Inflammatory macrophage treated with lipopolysaccharide for 1 hour (primary cell): Measurements from ENCODE around the gene OR7A5.
"Not testable (repeated sequence)": the region's sequence is repeated elsewhere in the genome, so short reads cannot be mapped to it uniquely, and the experiment has no call there.

Experiments used
- DNase-seq, 2 donors: peaks; one replicate each; pipeline ENCODE4 v3.0.0-alpha.2; 2020 to 2022

OR7A5 gene

DNA sequence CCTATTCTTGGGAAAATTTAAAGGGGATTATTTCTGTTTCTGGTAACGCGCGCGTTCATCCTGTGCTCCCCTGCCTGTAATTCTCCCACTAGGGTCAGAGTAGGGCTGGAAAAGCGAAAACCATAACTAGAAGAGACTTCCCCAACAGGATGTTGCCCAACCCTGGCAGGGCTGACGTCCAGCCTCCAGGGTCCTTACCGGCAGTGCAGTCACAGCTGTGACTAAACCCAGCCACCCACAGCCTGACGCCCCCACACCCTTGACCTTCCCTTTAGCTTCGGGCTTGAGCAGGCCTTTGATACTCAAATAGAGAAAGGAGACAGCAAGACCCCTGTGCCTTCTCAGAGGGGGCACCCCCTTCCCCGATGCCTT is 50.3 kb downstream of the OR7A5 start:
- peak; percentile 98 for DNase-seq

DNA sequence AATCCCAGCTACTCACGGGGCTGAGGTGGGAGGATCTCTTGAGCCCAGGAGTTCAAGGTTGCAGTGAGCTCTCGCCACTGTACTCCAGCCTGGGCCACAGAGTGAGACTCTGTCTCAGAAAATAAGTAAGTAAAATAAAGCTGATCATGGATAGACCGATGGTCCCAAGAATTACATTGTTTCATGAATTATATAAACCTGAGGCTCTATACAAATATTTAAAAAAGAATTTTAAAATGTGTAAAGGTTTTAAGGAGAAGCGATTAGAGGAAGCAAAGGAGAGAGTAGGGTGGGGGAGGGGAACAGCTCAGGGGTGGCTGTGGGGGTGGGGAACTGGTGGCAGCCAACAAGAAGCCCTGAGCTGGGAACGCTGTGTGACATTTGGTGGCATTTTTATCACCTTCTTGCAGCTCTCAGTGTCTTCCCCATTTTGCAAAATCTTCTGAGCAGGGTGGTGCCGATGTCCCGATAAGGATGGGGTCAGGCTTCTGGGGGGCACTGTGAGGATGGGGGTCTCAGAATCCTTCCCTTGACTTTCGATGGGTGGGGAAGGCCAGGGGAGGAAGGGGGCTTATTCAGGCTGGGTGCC is 51.5 kb downstream of the OR7A5 start:
- DNase-seq = peak; percentile 36 to 45

DNA sequence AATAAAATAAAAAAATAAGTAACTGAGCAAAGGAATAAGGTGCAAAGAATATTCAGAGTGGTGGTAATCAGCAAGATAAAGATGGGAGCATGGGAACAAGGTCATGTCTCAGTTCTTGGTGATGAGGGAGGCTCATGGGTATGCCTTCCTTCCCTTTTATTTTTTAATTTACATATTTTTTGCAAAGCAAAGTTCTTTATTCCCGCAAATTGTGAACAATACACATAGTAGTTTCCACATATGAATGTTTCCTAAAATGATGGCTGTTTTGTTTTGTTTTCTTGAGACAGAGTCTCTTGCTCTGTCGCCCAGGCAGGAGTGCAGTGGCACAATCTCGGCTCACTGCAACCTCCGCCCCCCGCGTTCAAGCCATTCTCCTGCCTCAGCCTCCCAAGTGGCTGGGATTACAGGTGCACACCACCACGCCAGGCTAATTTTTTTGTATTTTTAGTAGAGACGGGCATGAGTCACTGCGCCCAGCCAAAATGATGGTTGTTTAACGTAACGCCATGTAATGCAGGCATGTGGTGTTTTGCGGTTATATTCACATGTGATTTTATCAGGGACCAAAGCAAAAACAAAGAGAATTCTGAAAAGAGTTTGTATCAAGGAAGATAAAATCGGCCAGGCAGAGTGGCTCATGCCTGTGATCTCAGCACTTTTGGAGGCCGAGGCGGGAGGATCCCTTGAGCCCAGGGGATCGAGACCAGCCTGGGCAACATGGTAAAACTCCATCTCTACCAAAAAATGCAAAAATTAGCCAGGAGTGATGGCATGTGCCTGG is 52.2 kb downstream of the OR7A5 start:
- peak; percentile 20 to 42 for DNase-seq

DNA sequence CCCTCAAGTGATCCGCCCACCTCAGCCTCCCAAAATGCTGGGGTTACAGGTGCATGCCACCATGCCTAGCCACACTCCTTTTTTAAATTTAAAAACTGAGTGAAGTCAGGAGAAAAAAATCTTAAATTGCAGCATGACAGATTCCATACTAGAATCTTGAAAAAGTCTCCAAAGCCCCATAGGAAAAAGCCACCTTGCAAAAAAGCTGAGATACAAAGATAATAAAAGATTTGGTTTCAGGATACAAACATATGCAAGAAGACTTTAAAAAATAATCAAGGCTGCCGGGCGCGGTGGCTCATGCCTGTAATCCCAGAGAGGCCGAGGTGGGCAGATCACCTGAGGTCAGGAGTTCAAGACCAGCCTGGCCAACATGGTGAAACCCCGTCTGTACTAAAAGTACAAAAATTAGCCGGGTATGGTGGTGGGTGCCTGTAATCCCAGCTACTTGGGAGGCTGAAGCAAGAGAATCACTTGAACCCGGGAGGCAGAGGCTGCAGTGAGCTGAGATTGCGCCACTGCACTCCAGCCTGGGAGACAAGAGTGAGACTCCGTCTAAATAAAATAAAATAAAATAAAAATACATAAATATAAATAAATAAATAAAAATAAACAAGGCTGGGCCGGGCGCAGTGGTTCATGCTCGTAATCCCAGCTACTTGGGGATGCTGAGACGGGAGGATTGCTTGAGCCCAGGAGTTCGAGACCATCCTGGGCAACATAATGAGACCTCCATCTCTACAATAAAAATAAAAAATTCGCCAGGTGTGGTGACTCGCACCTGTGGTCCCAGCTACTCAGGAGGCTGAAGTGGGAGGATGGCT is 53.1 kb downstream of the OR7A5 start:
- DNase-seq = not testable (repeated sequence)

DNA sequence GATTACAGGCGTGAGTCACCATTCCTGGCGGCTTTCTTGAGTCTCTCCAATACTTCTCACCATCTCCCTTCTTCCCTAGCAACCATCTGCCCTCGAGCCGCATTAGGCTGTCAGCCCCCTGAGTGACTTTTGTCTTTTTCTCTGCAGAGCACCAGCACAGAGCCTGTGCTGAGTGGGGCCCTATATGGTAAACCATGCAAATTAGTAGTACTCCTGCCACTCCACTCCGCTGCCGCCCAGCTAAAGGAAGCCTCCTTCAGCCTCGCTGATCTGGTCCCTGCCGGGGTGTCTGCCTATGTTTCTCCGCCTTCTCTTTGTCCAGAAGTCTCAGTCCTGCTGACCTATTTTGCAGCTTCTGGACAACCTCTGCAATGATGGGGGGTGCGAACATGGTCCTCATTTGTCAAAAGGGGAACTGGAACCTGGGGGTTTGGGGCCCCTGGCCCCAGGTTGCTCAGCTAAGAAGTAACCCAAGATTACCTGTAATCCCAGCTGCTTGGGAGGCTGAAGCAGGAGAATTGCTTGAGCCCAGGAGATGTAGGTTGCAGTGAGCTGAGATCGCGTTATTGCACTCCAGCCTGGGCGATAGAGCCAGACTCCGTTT is 54.3 kb downstream of the OR7A5 start:
- not testable (repeated sequence) for DNase-seq

DNA sequence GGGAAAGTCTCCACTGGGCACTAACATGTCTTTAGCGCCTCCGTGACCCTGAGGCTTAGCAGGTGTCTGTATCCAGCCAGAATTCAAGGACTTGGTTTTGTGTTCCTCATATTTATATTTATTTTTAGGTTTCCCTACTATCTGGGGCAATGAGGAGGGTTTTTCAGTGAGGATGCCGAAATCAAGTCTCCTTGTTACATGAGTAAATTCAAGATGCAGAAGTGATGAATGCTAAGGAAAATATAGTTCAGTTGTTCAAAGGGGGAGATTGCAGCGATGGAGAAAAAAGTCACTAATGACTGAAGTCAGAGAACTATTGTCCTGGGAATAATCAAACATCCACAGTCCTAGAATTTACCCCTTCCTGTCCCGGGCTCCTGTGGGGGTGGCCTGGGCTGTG is 55.8 kb downstream of the OR7A5 start:
- peak; percentile 18 to 56 for DNase-seq

DNA sequence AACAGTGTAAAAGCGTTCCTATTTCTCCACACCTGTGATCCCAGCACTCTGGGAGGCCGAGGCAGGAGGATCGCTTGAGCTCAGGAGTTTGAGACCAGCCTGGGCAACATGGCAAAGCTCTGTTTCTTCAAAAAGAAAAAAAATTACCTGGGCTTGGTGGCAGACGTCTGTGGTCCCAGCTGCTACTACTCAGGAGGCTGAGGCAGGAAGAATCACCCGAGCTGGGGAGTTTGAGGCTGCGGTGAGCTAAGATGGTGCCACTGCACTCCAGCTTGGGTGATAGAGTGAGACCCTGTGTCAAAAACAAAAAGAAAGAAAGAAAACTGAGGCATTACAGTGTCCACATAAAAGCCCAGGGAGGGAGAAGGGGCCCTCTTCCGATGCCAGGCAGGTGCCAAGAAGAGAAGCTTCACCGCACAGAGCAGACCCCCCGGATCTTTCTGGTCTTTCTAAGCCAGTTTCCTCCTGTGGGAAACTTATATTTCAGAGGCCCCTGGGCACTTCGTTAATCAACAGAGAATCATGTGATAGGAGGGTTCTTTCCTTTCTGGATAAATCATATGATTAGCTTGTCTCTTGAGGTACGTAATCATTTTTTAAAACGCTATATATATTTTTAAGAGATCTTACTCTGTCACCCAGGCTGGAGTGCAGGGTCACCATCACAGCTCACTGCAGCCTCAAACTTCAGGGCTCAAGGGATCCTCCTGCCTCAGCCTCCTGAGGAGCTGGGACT is 56.7 kb downstream of the OR7A5 start, which contains the start of gene ADGRE2:
ADGRE2 (minus strand) TSS at position 451 of the 736 bp plus-strand sequence. CDS start 1,804 bp downstream, outside the sequence.
- DNase-seq = peak; percentile 38 to 71

DNA sequence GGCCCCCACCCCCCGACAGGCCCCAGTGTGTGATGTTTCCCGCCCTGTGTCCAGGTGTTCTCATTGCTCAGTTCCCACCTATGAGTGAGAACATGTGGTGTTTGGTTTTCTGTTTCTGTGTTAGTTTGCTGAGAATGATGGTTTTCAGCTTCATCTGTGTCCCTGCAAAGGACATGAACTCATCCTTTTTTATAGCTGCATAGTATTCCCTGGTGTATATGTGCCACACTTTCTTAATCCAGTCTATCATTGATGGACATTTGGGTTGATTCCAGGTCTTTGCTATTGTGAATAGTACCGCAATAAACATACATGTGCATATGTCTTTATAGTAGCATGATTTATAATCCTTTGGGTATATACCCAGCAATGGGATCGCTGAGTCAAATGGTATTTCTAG is 57.3 kb downstream of the OR7A5 start:
- not testable (repeated sequence) for DNase-seq
